T1000 (cell line): Measurements from ENCODE around the gene WWOX.

Source experiments
- DNase-seq: peaks from one replicate; lab custom pipeline; 2025; ENCODE audit warnings: mixed read lengths; lab: John Stamatoyannopoulos, UW

Gene WWOX

DNA sequence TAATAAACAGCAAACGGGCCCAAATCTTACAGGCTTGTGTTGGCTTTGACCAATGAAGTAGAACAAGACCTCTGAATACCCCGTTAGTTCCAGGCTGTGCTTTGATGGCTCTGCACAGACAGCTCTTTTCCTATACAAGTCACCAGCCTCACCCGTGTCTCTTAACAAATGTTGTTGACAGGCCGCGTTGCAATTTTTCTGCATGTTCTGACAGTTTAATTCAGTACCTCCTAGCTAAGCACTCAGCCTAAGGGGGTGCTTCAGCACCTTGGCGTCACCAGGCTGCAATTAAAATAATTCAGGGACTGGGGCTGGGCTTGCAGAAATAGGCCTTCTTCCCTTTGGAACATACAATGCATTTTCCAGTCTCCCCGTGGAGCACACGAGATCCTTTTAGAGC lies 1001.0 kb downstream of the WWOX start:
- DNase-seq, result no peak

- no peak for DNase-seq
These were observed 1002.0 kb downstream of the WWOX start for GRCh38 chr16:79101491-79101890.

- no peak for DNase-seq
These were observed 1005.1 kb downstream of the WWOX start for GRCh38 chr16:79104567-79104966.

DNA sequence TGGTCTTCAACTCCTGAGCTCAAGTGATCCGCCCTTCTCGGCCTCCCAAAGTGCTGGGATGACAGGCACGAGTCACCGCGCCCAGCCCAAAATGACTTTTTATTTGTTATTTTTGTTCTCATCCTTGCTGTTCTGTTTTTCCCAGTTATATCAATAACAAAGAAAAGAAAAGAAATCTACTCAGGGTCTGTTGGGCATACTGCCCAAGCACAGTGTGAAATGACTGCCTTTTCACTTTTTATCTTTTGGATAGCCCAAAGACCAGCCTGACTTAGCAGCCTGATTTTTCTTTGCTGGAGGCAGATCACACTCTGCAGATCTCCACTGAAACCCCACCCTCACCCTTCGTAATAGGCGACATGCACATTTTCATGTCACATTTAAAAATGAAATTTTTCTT lies 1007.8 kb downstream of the WWOX start:
- no peak for DNase-seq

DNA sequence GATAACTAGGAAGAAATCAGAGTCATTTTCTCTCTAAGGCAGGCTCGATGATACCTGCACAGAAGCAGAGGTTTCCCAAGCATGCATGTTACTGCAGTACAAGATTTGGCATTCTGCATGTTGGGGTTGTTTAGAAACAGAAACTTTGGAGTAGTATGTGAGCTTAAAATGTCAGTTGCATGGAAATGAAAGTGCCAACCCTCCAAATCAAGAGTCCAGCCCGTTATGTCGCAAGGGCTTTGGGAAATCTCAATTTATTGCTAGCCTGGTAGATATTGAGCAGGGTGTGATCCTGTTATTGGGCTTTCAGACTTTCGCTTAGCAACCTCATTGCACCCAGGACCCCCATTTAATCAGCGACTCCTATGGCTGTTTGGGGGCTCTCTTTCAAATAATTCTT lies 1010.3 kb downstream of the WWOX start:
- no peak for DNase-seq

- no peak for DNase-seq
These were observed 1010.8 kb downstream of the WWOX start for GRCh38 chr16:79110242-79110641.

DNA sequence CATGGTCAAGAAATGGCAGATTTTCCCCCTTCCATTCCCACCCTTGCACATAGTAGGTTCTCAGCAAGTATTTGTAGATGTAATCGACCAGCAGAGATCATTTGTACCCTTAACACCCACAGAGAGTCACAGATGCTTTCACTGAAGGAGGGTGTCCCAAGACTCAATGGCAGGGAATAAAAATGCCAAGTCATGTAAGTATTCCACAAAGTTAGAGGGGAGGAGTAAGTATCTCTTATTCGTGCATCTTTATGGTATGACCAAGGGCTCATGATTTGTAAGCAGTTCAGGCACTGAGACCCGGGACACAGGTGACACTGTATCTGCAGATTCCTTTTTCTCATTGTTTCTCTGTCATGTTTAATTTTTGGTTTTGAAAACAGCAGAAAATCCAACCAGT lies 1011.5 kb downstream of the WWOX start:
- no peak for DNase-seq

DNA sequence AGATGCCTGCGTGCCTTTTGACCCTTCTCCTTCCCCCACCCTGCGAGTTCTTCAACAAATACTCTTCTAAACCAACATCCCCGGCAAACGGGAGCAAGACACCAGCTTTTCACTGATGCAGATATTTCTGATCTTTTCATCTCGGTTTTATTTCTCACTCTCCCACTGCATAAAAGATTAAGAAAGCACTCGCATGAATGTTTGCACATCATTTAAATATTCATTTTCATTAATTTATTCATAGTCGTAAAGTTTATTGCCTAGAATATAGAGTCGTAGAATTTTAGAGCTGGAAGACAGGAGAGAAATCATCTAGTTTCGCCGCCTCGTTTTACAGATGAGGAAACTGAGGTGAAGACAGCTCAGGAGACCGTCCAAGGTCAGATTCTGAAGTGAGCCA lies 1013.0 kb downstream of the WWOX start:
- DNase-seq, result no peak

DNA sequence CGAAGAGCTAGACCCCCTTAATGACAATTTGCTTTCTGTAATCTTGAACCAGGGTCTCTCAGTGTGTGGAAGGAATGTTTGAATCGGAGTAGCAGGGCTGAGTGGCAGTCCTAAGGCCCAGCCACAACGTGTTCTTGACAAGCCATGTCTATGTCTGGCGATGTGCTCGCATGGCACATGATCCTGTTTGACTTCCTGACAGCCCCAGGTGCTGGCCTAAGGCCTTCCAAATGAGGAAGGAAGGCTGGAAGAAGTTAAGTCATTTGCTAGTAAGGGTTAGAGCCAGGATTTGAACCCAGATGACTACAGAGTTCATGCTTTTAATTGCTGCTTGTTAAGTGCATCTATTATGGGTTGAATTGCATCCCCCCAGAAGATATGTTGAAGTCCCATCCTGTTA lies 1014.4 kb downstream of the WWOX start:
- no peak for DNase-seq

GRCh38 chr16:79114759-79115158 lies 1015.3 kb downstream of the WWOX start:
- DNase-seq, result no peak

- no peak for DNase-seq
These were observed 1022.5 kb downstream of the WWOX start for GRCh38 chr16:79121906-79122305.

DNA sequence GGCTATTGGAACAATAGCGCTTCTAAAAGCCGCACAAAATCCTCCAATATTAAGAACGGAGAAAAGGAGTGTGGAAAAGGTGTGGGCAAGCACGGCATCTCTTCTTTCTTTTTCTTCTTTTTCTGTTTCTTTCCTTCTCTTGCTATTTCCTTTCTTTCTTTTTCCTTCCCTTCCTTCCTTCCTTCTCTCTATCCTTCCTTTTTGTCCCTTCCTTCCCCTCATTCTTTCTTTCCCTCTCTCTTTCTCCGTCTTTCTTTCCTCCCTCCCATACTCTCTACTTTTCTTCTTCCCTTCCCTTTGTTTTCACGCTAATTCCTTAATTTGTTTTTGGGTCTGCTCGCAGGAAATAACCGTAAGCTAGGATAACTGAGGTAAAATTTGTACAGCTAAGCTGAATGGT lies 1022.9 kb downstream of the WWOX start:
- no peak for DNase-seq

DNA sequence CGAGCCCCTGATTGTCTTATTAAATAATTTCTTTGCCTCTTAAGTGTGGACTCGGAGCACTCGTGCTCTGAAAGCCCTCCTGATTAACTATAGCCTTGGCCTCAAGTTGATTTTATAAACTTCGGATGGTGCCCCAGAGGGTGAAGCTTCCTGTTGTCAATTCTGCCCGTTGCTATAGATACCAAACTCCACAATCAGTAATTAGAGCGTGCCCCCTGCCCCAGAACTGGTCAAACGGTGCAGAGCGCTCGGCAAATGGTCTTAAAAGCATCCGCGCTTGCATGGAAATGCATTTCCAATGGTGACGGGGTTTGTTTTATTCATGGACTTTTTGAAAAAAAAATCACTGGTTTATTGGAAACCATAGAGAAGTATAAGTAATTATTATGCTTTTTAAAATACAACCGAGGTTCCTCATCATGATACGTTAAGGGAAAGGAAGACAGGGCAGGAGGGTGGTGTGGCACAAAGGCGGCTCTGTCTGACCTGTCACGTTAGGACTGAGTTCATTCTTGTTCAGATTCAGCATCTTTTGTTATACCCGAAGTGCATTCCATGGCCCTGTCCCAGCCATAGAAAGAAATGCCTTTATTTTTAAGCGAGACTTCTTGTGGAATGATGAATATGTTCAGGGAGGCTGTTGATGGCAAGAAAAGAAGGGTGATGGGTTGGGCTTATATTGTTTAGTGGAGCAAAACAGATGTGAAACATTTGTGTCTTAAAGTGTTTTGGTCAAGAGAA lies 1024.7 kb downstream of the WWOX start:
- no peak for DNase-seq

- DNase-seq, result no peak
These were observed 1028.3 kb downstream of the WWOX start for GRCh38 chr16:79127766-79128165.

DNA sequence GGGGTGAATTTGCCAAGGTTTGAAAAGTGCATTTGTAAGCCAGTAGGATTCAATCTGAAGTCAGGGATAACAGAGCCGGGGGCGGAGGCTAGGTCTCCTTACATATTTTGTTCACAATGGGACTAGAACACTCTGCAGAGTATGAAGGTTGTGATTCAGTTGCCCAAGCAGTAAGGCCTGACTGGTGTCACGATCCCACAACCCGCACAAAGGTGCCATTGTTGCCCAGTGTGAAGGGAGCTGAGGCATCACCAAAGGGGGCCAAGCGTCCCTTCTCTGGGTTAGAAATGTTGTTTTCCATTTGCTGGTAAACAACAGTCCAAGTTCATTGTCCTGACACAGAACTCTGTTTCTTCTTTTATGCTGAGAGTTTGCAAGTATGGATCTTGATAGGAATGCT lies 1029.3 kb downstream of the WWOX start:
- no peak for DNase-seq

DNA sequence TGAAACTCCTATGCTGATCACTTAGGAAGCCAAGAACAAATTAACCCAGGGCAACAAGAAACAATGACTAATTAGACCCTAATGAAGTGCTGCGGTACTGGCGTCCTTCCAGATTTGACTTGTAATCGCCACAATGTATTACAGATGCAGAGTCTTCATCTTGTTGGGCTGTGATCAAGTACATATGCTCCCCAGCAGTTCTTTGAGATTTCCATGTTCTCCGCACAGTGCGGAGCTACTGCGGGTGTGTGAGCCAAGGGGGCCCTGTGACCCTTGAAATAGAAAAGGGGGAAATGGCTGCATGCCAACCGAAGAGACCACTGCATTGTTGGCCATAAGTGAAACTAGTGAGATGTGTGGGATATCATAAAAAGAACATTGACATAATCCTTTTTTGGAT lies 1031.2 kb downstream of the WWOX start:
- DNase-seq, result no peak

DNA sequence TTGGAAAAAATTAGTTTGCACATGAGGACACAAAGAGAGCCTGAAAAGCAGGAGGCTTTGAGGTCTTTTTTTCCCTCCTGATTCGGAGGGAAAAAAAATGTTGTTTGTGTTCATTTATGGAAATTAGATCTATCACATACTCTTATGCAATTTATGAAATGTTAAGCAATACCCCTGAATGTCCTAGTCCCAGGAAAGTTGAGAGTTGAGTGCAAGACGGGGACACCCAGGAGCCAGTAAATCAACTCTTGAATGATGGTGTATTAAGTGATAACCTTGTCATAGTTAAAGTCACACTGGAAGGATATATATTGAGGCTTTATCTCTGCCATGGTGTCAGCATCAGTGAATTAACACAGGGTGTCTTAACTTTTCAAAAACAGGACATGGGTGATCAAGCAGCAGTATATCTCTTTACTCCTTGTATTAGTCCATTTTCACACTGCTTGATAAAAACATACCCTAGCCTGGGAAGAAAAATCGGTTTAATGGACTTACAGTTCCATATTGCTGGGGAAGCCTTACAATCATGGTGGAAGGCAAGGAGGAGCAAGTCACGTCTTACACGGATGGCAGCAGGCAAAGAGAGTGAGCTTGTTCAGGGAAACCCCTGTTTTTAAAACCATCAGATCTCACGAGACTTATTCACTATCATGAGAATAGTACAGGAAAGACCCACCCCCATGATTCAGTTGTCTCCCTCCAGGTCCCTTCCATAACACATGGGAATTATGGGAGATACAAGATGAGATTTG lies 1032.0 kb downstream of the WWOX start:
- no peak for DNase-seq

GRCh38 chr16:79132701-79133100 lies 1033.2 kb downstream of the WWOX start:
- DNase-seq, result no peak

- no peak for DNase-seq
These were observed 1034.8 kb downstream of the WWOX start for GRCh38 chr16:79134300-79134699.

- no peak for DNase-seq
These were observed 1037.5 kb downstream of the WWOX start for GRCh38 chr16:79136955-79137354.

DNA sequence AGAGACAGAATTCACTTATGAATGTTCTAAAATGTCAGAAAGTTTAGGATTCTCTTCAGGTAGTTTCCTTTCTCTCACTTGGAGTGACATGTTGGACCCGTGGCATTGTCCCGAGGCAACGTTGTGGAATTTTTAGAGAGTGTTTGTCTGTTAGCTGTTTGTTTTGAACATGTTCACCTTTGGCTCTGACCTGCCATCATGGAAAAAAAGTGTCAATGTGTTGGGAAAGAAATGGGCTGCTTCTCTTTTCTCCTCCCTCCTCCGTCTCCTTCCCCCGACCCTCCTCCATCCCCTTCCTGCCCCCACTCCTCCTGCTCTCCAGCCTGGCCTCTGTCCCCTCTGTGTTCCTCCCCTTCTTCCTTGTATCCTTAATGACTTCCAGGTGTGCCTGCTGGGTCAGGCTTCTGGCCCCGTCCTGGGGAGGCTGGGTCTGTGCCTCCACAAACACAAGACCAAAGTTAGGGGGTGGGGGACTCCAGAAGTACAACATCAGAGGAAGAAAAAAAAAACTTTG lies 1038.0 kb downstream of the WWOX start:
- DNase-seq, result no peak

- no peak for DNase-seq
These were observed 1040.3 kb downstream of the WWOX start for GRCh38 chr16:79139799-79140198.

DNA sequence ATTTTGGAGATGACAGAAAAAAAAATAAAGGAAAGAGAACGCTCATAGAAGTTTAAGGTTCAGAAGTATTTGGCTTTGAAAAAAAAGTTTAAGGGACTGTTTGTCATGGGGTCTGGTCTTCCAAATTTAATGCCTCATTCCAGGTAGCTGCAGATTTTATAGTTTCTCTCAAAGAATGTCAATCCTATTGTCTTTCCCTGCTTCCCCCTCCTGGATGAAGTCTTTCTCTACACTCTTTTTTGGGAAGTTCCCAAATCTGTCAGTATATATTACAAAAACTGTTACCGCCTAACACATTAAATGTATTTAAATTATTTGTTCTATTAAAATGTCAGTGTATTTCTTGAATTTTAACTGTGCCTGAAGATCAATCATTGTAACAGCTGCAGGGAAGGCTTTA lies 1043.6 kb downstream of the WWOX start:
- DNase-seq, result no peak

DNA sequence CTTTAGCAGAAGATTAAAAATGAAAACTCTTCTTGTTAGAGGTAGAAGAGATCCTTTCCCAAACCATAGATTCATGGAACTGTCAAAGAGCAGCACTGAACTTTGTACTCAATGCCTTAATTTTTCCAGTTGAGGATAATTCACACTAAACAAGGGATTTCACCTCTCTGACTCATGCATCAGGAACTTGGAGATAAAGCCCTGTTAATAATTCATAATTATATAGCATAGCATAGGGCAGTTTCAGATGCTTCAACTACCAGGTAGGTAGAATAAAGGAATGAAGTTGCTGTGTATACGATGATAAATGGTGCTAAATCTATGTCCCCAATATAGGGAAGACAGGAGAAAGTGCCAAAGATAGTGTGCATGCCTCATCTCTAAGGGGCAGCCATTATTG lies 1050.7 kb downstream of the WWOX start:
- DNase-seq, result no peak
